LNCAP (cell line): ENCODE measurements around the gene SMIM17.

Experiments
- CTCF ChIP-seq: fragments of 450-650 bp; IDR thresholded peaks from 2 replicates; pipeline ENCODE4 v1.5.1; 2017; ENCODE audit warnings: mild to moderate bottlenecking

Gene SMIM17

GRCh38 chr19:56623006-56623405 is 20.0 kb upstream of the SMIM17 start:
- no peak for TF ChIP-seq CTCF

GRCh38 chr19:56625708-56626107 is 17.3 kb upstream of the SMIM17 start:
- TF ChIP-seq CTCF = no peak

GRCh38 chr19:56633021-56633420 is 9.9 kb upstream of the SMIM17 start:
- TF ChIP-seq CTCF = no peak

- no peak for TF ChIP-seq CTCF
Observed at GRCh38 chr19:56637976-56638555, 4.9 kb upstream of the SMIM17 start.

- no peak for TF ChIP-seq CTCF
Observed at GRCh38 chr19:56639217-56639616, 3.7 kb upstream of the SMIM17 start.

- TF ChIP-seq CTCF = no peak
Observed at GRCh38 chr19:56643460-56643955, 549 bp downstream of the SMIM17 start.

GRCh38 chr19:56654151-56654550 is 11.2 kb downstream of the SMIM17 start:
- TF ChIP-seq CTCF = no peak
